Neural cell (in vitro differentiated cells): Measurements from ENCODE around the gene MECR.

ENCODE experiments used
- EZH2 ChIP-seq: fragments of 200-600, 300-800 bp; shearing (Covaris generic), sonication (generic); IDR thresholded peaks from 2 replicates; pipeline ENCODE4 v1.6.1; 2014; ENCODE audit warnings: antibody characterized with exemption, low read length, borderline replicate concordance, mild to moderate bottlenecking; ENCODE audit not compliant: insufficient read depth, poor library complexity, severe bottlenecking
- MXI1 ChIP-seq: fragments of 450-650 bp; conservative IDR thresholded peaks from 2 replicates; pipeline ENCODE4 v1.6.1; 2014; ENCODE audit warnings: antibody characterized with exemption, mild to moderate bottlenecking; ENCODE audit not compliant: poor library complexity, severe bottlenecking
- POLR2AphosphoS5 ChIP-seq: IDR thresholded peaks from 2 replicates; pipeline ENCODE4 v1.6.1; 2012
- RAD21 ChIP-seq: fragments of 450-650 bp; conservative IDR thresholded peaks from 2 replicates; pipeline ENCODE4 v1.6.1; 2014; ENCODE audit warnings: antibody characterized with exemption, mild to moderate bottlenecking, moderate library complexity
- SMC3 ChIP-seq: fragments of 450-650 bp; conservative IDR thresholded peaks from 2 replicates; pipeline ENCODE4 v1.6.1; 2014; ENCODE audit warnings: antibody characterized with exemption, mild to moderate bottlenecking, moderate library complexity; ENCODE audit not compliant: poor library complexity
- TF ChIP-seq, protein P1 (sequence below): fragments of 450-650 bp; IDR thresholded peaks from 2 replicates; pipeline ENCODE4 v1.5.1; 2014; ENCODE audit warnings: antibody characterized with exemption, mild to moderate bottlenecking, moderate library complexity; ENCODE audit not compliant: poor library complexity, severe bottlenecking

DNA sequence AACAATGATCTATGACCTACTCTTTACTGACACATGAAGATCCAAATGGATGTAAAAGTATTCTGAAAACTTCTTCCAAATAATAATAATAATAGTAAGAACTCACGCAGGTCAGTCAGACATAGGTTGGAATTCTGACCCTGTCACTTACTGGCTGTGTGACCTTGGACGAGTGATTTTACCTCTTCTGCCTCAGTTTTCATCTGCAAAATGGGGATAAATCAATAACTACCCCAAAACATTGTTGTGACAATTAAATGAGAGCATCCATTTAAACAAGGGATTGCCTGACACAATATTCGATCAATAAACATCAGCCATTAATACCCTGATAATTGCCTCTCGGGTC lies 556 bp downstream of the MECR start:
- TF ChIP-seq, protein P1, sequence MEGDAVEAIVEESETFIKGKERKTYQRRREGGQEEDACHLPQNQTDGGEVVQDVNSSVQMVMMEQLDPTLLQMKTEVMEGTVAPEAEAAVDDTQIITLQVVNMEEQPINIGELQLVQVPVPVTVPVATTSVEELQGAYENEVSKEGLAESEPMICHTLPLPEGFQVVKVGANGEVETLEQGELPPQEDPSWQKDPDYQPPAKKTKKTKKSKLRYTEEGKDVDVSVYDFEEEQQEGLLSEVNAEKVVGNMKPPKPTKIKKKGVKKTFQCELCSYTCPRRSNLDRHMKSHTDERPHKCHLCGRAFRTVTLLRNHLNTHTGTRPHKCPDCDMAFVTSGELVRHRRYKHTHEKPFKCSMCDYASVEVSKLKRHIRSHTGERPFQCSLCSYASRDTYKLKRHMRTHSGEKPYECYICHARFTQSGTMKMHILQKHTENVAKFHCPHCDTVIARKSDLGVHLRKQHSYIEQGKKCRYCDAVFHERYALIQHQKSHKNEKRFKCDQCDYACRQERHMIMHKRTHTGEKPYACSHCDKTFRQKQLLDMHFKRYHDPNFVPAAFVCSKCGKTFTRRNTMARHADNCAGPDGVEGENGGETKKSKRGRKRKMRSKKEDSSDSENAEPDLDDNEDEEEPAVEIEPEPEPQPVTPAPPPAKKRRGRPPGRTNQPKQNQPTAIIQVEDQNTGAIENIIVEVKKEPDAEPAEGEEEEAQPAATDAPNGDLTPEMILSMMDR, result no peak
- no peak for TF ChIP-seq SMC3
- TF ChIP-seq MXI1, result no peak
- TF ChIP-seq EZH2, result no peak
- no peak for TF ChIP-seq POLR2AphosphoS5
- TF ChIP-seq RAD21, result no peak
